ENCODE measurements around the gene MYB. TPM values are rescaled to one million over a fixed set of nuclear protein-coding genes. Genes with fewer than 3 reads are reported as not detected.
"Not testable (repeated sequence)": the region's sequence is repeated elsewhere in the genome, so short reads cannot be mapped to it uniquely, and the experiment has no call there.

The MYB gene
- total RNA-seq, 4 donors from 2014 or later, result 10.0 to 47.0 (median 14.7) TPM

DNA sequence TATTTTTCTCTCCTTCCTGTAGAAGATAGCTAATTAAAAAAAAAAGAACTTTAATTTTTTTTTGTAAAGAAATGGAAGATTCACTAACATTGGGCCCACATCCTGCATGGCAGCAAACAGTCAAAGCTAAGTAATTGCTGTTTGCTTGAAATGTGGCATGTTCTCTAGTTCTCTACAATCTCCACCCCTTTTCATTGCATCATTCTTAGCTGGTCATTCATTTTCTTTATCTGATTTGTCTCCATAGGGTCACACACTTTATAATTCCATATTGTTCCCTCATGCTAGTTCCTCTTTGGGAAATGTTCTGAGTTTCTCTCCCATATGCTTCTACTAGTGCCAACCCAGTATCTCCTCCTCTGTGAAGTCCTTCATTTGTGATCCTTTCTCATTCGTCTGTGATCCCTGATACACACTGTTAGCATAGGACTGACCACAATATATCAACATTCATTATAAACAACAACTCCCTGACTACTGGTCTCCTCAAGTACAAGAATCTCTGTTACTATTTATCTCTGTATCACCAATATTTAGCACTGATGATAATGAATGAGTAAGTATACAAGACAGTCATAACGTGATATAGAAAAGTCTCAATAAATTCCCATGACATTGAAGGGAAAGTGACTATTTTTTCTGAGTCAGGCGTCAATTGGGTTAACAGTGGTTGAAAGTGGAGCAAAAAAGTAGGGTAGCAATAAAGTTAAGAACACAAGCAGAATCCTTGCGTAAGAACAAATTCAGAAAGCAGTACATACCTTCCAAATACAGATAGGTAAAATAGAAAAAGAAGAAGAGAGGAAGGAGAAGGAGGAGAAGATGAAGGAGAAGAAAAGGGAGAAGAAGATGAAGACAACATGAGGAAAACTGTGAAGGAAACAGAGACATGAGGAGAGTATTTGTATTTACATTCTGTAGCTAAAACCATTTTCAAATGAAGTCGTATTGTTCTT, 33.2 kb upstream of the MYB start:
- no peaks in the 10 kb centered on the region for H3K4me1 ChIP-seq

DNA sequence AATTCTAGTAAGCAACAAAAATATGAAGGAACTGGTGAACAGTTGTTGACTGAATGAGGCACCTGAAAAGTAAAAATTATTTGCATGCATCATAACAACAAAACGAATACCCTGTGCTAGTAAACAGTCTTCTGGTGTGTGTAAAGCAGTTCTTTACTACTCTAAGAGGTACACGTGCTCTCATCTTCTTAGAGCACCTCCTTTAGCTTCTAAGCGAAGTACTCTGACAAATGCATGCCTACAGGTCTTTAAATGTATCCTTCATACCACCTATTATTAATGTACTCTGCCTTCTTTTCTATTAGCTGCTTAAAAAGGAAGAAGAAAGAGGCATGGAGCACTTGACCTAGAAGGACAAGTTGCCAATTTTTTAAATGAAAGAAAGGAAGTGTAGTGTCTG, 32.2 kb upstream of the MYB start:
- no peaks in the 10 kb centered on the region for H3K36me3 ChIP-seq
- no peak for DNase-seq
- H3K9me3 ChIP-seq, result no peaks in the 10 kb centered on the region
- TF ChIP-seq, protein P1, sequence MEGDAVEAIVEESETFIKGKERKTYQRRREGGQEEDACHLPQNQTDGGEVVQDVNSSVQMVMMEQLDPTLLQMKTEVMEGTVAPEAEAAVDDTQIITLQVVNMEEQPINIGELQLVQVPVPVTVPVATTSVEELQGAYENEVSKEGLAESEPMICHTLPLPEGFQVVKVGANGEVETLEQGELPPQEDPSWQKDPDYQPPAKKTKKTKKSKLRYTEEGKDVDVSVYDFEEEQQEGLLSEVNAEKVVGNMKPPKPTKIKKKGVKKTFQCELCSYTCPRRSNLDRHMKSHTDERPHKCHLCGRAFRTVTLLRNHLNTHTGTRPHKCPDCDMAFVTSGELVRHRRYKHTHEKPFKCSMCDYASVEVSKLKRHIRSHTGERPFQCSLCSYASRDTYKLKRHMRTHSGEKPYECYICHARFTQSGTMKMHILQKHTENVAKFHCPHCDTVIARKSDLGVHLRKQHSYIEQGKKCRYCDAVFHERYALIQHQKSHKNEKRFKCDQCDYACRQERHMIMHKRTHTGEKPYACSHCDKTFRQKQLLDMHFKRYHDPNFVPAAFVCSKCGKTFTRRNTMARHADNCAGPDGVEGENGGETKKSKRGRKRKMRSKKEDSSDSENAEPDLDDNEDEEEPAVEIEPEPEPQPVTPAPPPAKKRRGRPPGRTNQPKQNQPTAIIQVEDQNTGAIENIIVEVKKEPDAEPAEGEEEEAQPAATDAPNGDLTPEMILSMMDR (IDR thresholded peaks at IDR 0.05), result no peak
- no peak for TF ChIP-seq POLR2A (IDR thresholded peaks at IDR 0.05)
- H3K27ac ChIP-seq, result no peak overlapping the region
- H3K4me3 ChIP-seq, result no peak overlapping the region
- no peaks in the 10 kb centered on the region for H3K27me3 ChIP-seq
- no peaks in the 10 kb centered on the region for H3K4me1 ChIP-seq

More for the DNA sequence above, 33.2 kb upstream of the MYB start:
- Histone ChIP-seq H3K4me3 (no peak overlapping the region), H3K9me3 (no peaks in the 10 kb centered on the region), H3K36me3 (no peaks in the 10 kb centered on the region), H3K27ac (no peak overlapping the region), H3K27me3 (no peaks in the 10 kb centered on the region)
- no peak for DNase-seq
- TF ChIP-seq POLR2A (IDR thresholded peaks at IDR 0.05), result no peak

DNA sequence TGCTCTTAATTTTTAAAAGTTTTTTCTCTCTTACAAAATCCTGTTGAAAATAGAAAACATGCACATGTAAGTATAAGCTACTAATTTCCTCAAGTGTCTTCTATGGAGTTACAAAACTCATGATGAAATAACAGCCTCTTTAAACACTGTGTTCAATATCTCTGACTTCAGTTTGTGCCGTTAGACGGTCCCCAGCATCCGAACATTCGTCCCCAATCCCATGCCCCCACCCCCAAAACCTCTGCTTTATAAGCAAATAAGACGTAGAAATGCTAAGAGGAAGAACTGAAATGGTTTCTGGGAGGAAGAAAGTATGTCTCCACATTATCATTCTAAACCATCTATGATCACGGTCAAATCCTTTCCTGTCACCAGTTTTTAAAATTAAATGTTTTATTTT, 31.7 kb upstream of the MYB start:
- no peaks in the 10 kb centered on the region for H3K4me1 ChIP-seq
- DNase-seq, result no peak
- H3K4me3 ChIP-seq, result no peak overlapping the region
- H3K27me3 ChIP-seq, result no peaks in the 10 kb centered on the region
- H3K36me3 ChIP-seq, result no peaks in the 10 kb centered on the region
- TF ChIP-seq POLR2A (IDR thresholded peaks at IDR 0.05), result no peak
- TF ChIP-seq, protein P1 (IDR thresholded peaks at IDR 0.05), result no peak
- H3K27ac ChIP-seq, result no peak overlapping the region
- H3K9me3 ChIP-seq, result no peaks in the 10 kb centered on the region

DNA sequence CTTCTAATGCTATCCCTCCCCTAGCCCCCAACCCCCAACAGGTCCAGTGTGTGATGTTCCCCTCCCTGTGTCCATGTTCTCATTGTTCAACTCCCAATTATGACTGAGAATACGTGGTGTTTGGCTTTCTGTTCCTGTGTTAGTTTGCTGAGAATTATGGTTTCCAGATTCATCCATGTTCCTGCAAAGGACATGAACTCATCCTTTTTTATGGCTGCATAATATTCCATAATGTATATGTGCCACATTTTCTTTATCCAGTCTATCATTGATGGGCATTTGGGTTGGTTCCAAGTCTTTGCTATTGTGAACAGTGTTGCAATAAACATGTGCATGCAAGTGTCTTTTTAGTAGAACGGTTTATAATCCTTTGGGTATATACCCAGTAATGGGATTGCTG, 30.6 kb upstream of the MYB start:
- H3K36me3 ChIP-seq, DNase-seq, H3K9me3 ChIP-seq: not testable (repeated sequence)

DNA sequence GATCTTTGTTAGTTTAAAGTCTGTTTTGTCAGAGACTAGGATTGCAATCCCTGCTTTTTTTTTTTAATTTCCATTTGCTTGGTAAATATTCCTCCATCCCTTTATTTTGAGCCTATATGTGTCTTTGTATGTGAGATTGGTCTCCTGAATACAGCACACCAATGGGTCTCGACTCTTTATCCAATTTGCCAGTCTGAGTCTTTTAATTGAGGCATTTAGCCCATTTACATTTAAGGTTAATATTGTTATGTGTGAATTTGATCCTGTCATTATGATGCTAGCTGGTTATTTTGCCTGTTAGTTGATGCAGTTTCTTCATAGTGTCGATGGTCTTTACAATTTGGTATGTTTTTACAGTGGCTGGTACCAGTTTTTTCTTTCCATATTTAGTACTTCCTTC, 27.0 kb upstream of the MYB start:
- DNase-seq, H3K9me3 ChIP-seq, H3K4me3 ChIP-seq, H3K36me3 ChIP-seq, H3K4me1 ChIP-seq, H3K27ac ChIP-seq, H3K27me3 ChIP-seq: not testable (repeated sequence)

More for the DNA sequence above, 30.6 kb upstream of the MYB start:
- H3K27ac ChIP-seq, H3K4me3 ChIP-seq, H3K4me1 ChIP-seq, H3K27me3 ChIP-seq: not testable (repeated sequence)

DNA sequence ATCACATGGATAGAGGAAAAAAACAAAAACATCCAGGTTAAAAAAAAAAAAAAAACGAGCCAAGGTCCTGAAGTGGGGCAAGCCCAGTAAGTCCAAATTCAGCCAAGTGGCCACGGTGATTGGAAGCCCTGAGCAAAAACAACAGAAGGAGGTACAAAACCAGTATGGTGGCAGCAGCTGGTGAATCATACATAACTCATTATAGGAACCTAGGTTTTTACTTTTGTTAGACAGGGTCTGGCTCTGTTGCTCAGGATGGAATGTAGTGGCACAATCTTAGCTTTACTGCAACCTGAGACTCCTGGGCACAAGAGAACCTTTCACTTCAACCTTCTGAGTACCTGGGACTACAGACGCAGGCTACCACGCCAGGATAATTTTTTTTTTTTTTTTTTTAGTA, 22.7 kb upstream of the MYB start:
- H3K36me3 ChIP-seq, result no peaks in the 10 kb centered on the region
- H3K4me1 ChIP-seq, result no peaks in the 10 kb centered on the region
- no peak for TF ChIP-seq POLR2A (IDR thresholded peaks at IDR 0.05)
- TF ChIP-seq, protein P1 (IDR thresholded peaks at IDR 0.05), result no peak
- H3K4me3 ChIP-seq, result no peak overlapping the region
- no peak for DNase-seq
- H3K27me3 ChIP-seq, result no peaks in the 10 kb centered on the region
- no peaks in the 10 kb centered on the region for H3K9me3 ChIP-seq
- H3K27ac ChIP-seq, result no peak overlapping the region

DNA sequence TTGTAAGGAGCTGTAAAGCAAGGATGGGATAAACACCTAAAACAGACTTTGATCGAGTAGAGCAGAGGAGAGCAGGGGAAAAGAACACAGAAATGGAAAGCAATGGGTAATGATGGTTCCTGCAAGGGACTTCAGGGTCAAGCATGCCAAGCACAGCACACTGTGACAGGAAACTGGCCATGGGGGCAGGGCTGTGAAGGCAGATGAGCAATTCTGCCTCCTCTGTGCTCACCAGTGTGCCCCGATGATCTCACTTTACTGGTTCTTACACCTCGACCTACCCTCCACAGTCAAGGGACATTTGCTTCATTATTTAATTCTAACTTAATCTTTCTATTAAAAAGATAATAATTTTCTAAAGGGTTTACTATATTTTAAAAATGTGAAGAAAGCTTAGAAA, 21.6 kb upstream of the MYB start:
- no peaks in the 10 kb centered on the region for H3K27me3 ChIP-seq
- no peaks in the 10 kb centered on the region for H3K36me3 ChIP-seq
- no peak for DNase-seq
- H3K27ac ChIP-seq, result no peak overlapping the region
- no peaks in the 10 kb centered on the region for H3K9me3 ChIP-seq
- no peak for TF ChIP-seq POLR2A (IDR thresholded peaks at IDR 0.05)
- TF ChIP-seq, protein P1 (IDR thresholded peaks at IDR 0.05), result no peak
- H3K4me1 ChIP-seq, result no peaks in the 10 kb centered on the region
- H3K4me3 ChIP-seq, result no peak overlapping the region

All from Peyer's patch (tissue), 4 donors.